Suppressor macrophage (primary cell): ENCODE results near the gene SLCO4A1.

Source experiments
- DNase-seq, 4 experiments: peaks; one replicate each; pipeline ENCODE4 v3.0.0-alpha.2; 2020 to 2022

The SLCO4A1 gene

DNA sequence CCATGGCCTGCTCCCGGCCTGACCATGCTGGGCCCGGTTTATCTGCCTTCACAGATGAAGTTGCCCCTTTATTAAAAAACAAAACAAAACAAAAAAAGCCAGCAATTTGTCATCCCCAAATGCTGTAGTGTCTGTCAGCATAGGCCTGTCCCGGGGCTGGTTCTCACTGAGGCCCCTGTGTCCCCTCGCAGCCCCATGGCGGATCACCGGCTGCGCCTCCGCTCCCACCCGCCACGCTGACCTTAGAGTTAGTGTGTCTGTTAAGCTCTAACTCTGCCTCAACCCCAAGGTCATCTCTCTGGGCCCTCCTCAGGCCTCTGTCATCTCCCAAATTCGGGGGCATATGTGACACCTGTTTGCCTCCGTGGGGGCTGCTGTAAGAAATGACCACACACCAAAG lies 11.1 kb downstream of the SLCO4A1 start:
- no peak for DNase-seq

DNA sequence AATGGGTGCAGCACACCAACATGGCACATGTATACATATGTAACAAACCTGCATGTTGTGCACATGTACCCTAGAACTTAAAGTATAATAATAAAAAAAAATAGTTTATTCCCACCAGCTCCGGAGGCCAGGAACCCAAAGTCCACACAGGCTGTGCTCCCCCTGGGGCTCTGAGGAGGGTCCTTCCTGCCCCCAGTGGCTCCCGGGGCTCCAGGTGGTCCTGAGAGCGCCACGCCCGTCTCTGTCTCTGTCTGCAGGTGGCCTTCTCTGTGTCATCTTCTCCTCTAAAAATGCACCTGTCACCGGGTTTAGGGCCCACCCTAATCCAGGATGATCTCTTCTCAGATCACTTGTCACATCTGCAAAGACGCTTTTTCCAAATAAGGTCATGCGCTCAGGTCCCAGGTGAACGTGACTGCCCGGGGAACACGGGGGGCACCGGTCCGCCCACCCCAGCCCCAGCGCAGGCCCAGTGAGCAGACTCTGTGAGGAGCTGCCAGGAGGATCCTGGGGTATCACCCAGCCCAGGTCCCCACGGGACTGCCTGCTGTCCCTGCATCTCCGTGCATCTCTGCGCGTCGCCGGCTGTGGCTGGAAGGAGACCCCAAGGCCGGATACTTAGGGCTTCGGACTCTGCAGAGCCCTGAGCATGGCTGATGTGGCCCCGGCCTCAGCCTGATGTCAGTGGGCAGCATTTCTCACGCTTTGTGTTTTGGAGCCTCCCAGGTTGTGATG lies 11.8 kb downstream of the SLCO4A1 start:
- DNase-seq, result no peak

DNA sequence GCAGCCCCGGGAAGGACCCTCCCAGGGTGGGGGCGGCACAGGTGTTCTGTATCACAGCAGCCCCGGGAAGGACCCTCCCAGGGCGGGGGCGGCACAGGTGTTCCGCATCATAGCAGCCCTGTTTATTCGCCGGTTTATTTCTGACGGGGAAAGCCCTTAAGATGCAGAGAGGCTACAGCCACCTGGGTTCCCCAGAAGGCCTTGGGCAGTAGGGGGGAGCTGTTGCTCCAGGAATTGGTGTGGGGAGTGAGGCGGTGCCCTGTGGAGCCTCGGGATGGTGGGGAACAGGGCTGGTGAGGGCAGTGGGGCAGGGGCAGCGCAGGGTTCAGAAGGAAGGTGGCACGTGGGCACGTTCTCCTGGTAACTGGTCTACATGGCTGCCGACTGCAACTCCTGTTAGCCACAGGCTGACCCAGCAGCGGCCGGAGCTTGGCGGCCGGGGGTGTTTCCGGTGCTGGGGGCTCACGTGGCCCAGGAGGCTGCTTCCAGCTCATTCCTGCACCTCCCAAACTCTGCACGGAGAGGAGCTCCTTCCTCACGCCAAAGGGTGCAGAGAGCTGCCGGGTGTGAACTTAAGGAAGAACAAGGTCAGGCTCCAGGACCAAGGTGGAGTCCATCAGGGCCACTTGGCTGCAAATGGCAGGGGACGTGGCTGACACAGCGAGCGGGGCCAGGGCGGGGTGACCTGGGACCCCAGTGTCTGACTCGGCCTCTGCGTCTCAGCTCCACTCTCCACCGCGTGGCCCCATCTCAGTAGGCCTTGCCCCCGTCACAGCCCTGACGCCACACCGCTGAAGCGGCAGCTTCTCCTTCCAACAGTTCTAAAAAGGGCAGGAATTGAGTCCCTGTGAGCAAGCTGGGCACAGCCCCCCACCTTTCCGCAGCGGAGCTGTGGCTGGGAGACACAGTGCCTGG lies 13.2 kb downstream of the SLCO4A1 start:
- no peak for DNase-seq

DNA sequence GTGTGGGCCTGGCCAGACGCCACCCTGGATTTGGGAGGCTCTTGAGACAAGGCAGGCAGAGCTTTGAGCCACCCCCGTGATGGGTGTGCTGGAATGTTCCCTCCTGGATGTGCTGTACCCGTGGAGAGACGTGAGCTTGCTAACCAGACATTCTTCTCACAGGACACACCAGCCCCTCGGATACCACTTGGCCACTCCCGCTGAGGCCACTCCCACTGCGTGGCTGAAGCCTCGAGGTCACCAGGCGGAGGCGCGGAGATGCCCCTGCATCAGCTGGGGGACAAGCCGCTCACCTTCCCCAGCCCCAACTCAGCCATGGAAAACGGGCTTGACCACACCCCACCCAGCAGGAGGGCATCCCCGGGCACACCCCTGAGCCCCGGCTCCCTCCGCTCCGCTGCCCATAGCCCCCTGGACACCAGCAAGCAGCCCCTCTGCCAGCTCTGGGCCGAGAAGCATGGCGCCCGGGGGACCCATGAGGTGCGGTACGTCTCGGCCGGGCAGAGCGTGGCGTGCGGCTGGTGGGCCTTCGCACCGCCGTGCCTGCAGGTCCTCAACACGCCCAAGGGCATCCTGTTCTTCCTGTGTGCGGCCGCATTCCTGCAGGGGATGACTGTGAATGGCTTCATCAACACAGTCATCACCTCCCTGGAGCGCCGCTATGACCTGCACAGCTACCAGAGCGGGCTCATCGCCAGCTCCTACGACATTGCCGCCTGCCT lies 14.1 kb downstream of the SLCO4A1 start:
- DNase-seq, result no peak

DNA sequence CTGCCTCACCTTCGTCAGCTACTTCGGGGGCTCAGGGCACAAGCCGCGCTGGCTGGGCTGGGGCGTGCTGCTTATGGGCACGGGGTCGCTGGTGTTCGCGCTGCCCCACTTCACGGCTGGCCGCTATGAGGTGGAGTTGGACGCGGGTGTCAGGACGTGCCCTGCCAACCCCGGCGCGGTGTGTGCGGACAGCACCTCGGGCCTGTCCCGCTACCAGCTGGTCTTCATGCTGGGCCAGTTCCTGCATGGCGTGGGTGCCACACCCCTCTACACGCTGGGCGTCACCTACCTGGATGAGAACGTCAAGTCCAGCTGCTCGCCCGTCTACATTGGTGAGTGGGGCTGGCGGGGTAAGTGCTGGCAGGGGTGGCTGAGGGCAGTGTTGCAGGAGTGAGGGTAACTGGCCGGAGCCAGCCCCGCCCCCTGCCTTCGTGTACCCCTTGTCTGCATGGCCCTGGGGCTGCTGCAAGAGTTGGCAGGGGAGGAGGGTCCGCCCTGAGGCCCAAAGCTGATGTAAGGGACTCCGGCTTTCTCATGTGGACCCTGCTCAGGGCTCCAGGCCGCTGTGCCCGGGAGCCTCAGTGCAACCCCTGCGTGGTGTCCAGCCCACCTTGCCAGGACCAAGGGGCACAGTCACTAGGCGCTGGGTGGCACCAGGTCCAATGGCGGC lies 14.8 kb downstream of the SLCO4A1 start:
- no peak for DNase-seq

DNA sequence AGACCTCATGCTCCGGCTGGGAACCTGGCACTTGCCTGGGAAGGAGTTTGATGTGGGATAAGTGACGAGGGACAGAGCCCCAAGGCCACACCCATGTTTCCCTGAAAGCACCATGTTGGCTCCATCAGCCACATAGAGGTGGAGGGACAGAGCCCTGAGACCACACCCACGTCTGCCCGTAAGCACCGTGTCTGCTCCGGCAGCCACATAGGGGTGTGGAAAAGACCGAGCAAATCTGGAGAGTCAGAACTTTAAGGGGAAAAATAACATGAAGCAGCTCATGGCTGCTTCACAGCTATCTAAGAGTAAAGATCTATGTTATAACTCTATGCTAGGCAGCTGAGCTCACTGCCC lies 15.3 kb downstream of the SLCO4A1 start:
- no peak for DNase-seq

DNA sequence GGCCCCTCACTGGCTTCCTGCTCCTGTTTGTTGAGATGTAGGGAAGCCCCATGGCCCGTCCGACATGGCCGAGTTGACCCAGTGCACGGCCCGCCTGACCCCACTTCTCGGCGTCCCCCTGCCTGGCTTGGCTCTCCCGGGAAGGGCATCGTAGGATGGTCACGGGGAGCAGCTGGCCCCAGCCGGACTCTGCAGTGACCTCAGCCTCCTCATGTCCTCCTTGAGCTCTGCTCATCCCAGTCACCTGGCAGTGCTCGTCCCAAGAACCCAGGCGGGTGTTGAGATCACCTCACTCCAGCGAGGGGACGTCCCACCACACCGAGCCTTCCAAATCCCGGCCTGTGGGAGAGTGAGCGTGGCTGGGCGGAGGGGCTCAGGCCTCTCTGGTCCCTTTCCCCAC lies 15.7 kb downstream of the SLCO4A1 start:
- DNase-seq, result no peak

DNA sequence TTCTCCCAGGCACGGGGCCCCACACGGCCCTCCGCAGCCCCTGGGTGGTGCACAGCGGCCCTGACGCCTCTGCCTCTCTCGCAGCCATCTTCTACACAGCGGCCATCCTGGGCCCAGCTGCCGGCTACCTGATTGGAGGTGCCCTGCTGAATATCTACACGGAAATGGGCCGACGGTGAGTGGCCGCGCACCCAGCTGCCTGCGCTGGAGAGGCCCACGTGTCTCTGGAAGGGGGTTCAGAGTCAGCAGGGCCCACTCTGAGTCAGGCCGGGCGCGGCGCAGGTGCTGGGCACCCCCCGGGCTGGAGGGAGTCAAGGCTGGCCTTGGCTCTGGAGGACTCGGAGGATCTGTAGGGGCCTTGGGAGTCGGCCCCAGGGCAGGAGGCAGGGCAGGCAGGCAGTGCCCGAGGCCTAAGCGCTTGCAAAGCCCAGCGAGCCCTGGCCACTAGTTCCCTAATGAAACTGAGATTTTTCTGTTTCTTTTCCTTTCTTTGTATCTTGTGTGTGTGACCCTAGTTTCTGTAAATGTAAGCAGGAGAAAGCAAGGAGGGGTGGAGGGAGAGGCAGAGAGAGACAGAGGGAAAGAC lies 16.4 kb downstream of the SLCO4A1 start:
- DNase-seq, result peak; percentile 38 to 79 (median 59)

DNA sequence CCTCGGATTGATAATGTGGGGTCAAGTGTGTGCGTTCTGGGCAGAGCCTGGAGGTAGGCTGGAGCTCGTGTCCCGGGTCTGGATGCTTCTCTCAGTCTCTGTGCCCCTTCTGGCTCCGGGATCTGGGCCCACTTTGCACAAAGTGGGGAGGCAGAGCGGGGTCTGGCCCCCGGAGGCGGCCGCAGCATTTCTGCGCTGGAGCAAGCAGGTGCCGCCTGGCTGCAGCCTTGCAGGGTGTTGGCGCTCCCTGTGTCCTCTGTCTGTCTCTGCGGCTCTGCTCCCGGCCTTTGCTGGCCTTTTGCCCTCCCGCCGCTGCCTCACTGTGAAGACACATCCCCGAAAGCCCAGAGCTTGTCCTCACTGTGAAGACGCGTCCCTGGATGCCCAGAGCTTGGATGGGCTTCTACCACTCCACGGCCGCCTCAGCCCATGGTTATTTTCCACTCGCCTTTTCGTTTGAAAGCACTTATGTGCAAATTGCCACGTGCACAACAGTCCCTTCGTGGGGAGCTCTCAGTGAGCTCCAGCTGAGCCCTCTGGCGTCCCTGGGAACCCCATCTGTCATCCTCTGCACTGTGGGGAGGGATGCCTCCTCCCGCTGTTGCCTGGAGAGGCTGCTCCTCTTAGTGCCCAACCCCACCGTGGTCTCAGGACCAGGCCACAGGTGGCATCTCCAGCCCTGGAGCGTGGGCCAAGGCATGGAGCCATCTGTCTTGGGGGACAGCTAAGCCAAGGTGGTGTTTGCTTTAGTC lies 17.4 kb downstream of the SLCO4A1 start:
- DNase-seq, result no peak

DNA sequence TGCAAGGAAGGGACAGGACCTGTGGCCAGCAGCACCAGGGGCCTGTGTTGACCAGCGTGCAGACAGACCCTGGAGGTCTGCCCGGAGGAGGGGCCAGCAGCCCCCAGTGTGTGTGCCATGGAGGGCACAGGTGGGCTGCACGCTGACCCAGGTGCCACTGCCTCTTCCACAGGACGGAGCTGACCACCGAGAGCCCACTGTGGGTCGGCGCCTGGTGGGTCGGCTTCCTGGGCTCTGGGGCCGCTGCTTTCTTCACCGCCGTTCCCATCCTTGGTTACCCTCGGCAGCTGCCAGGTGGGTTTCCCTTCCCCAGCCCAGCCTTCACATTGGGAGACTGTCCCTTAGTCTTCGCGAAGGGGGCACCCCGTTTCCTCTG lies 17.9 kb downstream of the SLCO4A1 start:
- DNase-seq, result no peak

DNA sequence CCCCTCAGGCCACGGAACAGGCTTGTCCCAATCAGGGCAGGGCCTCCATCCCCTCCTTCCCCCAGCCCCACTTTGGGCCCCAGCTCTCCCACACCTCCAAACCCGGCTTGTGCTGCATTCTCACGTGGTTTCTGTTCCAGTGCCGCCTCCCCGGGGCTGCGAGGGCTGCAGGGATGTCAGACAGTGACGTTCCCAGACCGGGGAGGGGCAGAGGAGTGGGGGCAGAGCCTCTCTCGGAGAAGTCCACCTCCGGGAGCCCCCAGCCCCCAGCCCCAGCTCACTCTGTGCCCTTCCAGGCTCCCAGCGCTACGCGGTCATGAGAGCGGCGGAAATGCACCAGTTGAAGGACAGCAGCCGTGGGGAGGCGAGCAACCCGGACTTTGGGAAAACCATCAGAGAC lies 18.5 kb downstream of the SLCO4A1 start:
- DNase-seq, result no peak

DNA sequence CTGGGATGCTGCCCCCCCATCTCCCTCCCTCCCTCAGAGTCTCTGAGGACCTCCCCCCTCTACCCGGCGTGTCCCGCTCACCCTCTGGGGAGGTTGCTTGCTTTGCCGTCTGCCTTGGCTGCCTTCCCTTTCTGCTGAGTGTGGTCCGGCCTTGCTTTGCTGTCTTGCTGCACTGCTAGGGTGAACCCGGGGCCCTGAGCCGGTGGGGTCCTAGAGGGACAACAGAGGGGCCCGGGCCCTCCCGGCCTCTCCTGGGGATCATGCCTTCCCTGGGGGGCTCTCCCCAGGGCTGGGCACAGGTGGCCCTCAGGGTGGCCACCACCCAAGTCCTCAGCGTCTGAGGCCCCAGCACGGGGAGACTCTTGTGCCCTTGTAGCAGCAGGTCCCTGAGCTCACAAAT lies 19.3 kb downstream of the SLCO4A1 start:
- DNase-seq, result no peak

DNA sequence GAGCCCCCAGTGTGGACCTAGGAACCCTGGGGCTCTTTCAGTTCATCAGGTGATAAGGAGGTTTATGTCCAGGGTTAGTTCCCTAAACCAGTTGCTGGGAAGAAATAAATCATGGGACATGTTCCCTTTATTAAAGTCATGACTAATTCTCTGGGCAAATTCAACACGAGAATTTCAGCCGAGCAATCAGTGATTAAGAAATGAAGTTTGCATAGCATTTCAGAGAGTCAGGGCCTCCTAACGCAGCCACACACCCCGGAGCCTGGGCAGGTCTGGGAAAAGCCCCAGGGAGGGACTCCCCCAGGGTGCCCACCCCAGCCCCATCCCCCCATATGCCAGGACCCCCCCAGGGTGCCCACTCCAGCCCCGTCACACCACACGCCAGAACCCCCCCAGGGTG lies 20.1 kb downstream of the SLCO4A1 start:
- peak; percentile 72 to 94 (median 86) for DNase-seq

DNA sequence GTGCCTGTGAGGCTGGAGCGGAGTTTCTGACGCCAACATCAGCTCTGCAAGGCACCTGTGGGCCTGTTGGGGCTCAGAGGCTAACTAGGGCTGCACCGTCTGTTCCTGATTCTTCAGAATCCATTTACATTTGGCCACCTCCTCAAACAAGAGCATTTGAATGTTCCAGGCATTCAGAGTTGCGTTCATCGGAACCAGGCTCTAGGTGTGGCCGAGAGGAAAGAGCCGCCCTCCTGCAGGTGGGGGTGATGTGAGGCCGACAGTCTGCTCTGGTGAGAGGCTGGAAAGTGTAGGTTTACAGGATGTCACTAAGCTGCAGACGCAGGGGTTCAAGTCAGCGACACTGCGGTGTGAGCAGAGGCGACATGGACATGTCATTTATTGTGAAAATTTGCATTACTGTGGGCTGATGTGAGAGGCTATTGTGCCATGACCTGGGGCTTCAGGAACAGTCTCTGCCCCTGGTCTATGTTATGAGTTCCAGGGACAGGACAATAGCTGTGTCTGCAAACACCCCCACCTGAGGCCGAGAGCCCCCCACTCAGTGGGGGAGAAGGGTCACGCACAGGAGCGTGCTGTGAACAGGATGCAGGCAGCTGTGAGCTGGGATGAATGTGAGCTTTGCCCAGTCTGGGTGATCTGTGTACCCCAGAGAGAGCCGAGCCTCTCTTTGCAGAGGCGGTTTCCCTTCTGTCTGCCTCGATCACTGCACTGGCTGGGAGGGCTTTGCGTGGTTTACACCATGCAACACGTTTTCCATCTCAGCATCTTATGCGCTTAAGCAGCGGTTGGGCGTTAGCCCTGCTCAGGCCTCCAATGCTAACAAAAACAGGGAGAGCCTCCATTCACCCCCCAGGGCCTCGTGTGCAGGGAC lies 21.1 kb downstream of the SLCO4A1 start:
- no peak for DNase-seq

DNA sequence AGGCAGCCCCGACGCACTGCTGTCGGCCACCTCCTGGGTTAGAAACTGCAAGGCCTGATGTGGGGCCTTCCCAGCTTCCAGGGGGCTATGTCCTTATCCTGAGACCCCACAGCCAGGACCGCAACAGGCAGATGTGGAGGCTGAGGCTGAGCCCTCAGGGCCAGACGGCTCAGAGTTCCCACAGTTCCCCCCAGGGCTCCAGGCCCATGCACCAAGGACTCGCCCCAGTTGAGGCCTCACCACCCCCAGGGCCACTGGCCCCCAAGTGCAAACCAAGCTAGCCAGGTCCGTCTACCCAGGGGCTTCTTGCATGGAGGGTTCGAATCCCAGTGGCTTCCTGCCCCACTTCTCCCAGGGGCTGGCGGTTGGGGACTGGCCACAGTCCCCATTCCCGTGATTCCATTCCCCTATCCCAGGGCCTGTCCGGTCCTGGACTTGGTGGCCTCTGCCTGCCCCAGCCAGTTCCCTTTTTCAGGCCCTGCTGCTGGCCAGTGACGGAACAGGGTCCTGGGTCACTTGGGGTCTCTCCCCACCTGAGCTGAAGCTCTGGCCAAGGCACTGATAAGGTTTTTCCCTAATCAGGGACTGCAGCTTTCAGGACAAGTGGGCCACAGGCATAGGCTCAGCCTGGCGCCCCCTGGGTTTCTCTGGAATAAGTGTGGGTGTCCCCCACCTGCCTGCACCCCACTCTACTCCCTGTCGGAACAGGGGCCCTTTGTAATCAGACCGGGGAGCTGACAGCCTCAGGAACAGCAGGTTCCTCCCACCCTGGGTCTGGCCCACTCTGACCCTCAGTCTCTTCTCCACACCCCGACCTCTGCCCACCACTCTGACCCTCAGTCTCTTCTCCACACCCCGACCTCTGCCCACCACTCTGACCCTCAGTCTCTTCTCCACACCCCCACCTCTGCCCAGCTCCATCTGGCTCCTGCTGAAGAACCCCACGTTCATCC lies 22.0 kb downstream of the SLCO4A1 start:
- peak in 1 of 4 experiments; percentile 17 for DNase-seq

DNA sequence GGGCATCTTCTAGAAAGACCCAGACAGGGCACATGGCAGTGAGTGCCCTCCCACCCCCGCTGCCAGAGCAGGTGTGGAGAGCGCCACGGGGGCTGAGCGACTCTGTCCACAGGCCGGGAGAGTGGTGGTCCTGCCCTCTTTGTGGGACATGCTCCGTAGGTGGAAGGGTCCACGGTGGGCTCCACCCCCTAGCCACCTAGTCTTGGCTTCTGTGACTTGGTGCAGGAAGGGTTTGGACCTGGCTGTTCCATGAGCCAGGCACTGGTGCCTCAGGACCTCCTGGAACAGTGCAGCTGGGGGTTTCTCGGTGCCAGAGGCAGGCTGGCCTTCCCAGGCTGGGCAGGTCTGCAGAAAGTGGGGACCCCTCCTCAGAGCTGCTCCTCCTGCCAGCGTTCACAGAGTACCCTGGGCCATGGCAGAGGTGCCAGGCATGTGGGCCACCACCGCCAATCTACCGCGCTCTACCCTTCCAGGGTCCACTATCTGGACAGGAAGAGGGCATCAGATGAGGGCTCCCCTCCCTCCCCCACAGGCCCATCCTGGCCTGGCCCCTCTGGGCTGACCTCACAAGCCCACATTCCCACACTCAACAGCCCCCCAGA lies 23.0 kb downstream of the SLCO4A1 start:
- DNase-seq, result no peak

DNA sequence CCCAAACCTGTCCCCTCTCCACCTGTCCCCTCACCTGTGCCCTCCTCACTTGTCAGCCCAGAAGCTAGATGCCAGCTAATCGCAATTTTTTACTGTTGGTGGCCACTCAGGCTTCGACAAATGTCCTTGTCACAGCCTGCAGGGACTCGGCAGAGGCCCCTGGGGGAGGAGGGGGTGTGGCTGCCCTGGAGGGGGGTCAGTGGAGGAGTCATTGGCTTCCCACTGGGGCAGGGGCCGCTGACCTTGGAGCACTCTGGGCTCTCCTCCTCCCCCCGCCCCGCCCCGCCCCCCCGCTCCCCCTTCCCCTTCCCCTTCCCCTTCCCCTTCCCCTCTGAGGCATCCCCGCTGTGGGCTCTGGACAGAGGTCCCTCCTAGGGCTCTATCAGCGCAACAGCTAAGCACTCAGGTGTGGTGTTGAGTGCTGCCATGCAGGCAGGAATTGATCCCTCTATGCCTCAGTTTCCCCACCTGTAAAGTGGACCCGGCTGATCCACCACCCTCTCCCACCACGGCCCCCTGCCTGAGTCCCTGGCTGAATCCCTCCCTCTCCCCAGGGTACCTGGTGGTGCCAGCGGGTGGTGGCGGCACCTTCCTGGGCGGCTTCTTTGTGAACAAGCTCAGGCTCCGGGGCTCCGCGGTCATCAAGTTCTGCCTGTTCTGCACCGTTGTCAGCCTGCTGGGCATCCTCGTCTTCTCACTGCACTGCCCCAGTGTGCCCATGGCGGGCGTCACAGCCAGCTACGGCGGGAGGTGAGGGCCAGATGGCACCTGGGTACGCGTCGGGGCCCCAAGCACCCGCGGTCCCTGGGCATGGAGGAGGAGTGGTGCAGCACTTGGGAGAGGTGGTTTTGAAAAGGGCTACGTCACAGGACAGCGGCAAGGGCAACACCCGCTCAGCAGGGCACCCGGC lies 23.8 kb downstream of the SLCO4A1 start:
- DNase-seq, result no peak
